BLaER1 treated with 17β-estradiol and CSF1 and Interleukin-3, amounts not matched to agents 10 nM and 100 nM (cell line): ENCODE data around the gene POU6F2.

Experiments
- H3K27ac ChIP-seq, 11 experiments: shearing (Covaris generic); formaldehyde crosslinking; 2 replicates each; pipeline ENCODE4 v1.8.1; 2022
- H3K27me3 ChIP-seq, 11 experiments: shearing (Covaris generic); formaldehyde crosslinking; 2 replicates each; pipeline ENCODE4 v1.8.1; 2022
- H3K36me3 ChIP-seq, 11 experiments: shearing (Covaris generic); formaldehyde crosslinking; 2 replicates each; pipeline ENCODE4 v1.8.1; 2022
- H3K4me1 ChIP-seq, 10 experiments: shearing (Covaris generic); formaldehyde crosslinking; 2 replicates each; pipeline ENCODE4 v1.8.1; 2022
- H3K4me2 ChIP-seq, 11 experiments: shearing (Covaris generic); formaldehyde crosslinking; 2 replicates each; pipeline ENCODE4 v1.8.1; 2022
- H3K4me3 ChIP-seq, 10 experiments: shearing (Covaris generic); formaldehyde crosslinking; 2 replicates each; pipeline ENCODE4 v1.8.1; 2022
- H3K9ac ChIP-seq, 11 experiments: shearing (Covaris generic); formaldehyde crosslinking; 2 replicates each; pipeline ENCODE4 v1.8.1; 2022
- H3K9me3 ChIP-seq, 11 experiments: shearing (Covaris generic); formaldehyde crosslinking; replicated peaks in 1 of 11; 2 replicates each; pipeline ENCODE4 v1.8.1; 2022
- H4K20me1 ChIP-seq, 11 experiments: shearing (Covaris generic); formaldehyde crosslinking; 2 replicates each; pipeline ENCODE4 v1.8.1; 2022
- Cebpa-rat ChIP-seq, 11 experiments: shearing (Covaris generic); IDR thresholded peaks; 2 replicates each; pipeline ENCODE4 v1.8.1; 2022

POU6F2 gene

DNA sequence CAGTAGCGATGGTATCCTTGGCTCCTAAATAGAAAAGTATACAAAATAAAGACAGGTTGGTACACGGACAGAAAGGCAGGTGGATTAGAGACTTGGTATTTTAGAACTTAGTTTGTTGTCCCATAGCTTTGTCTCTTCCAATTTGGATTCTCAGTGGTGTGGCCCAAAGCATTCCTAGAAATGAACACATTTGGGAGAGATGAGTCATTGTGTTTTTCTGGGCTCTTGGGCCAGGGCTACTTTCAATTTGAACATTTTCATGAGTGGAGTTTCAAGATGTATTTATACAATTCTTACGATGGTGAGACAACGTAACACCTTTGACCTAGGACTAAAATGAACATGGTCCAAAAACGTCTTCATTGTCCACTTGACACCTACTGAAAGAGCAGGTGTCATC, 363.4 kb downstream of the POU6F2 start:
- Histone ChIP-seq H3K4me1 (no peaks in the 10 kb centered on the region), H4K20me1 (no peaks in the 10 kb centered on the region), H3K4me3 (no peak overlapping the region), H3K9ac (no peak overlapping the region), H3K27me3 (no peaks in the 10 kb centered on the region), H3K27ac (no peak overlapping the region), H3K36me3 (no peaks in the 10 kb centered on the region), H3K9me3 (no peaks in the 10 kb centered on the region), H3K4me2 (no peak overlapping the region)
- no peak for TF ChIP-seq Cebpa-rat (IDR thresholded peaks at IDR 0.05)

DNA sequence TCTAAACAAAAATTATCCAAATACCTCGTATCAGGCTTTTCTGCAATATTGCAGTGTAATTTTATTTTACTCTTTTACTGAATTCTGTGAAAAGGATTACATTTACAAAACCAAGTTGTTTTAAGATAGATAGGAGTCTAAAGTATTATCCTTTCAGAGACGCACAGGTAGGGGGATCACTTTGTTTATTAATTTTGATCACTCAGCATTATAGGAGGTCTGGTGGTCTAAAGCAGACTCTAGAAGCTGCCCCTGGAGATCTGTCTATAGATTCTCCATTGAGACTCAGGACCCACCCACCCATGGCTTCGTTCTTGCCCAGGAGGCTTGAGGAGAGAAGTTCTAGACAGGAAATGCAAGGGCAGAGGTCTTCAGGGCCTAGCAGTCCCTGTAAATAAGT, 365.1 kb downstream of the POU6F2 start:
- no peak overlapping the region for H3K4me2 ChIP-seq
- no peak overlapping the region for H3K27ac ChIP-seq
- H3K9me3 ChIP-seq, result no peaks in the 10 kb centered on the region
- H3K27me3 ChIP-seq, result no peaks in the 10 kb centered on the region
- no peaks in the 10 kb centered on the region for H4K20me1 ChIP-seq
- no peak overlapping the region for H3K4me3 ChIP-seq
- H3K4me1 ChIP-seq, result no peaks in the 10 kb centered on the region
- no peaks in the 10 kb centered on the region for H3K36me3 ChIP-seq
- H3K9ac ChIP-seq, result no peak overlapping the region
- TF ChIP-seq Cebpa-rat (IDR thresholded peaks at IDR 0.05), result no peak

DNA sequence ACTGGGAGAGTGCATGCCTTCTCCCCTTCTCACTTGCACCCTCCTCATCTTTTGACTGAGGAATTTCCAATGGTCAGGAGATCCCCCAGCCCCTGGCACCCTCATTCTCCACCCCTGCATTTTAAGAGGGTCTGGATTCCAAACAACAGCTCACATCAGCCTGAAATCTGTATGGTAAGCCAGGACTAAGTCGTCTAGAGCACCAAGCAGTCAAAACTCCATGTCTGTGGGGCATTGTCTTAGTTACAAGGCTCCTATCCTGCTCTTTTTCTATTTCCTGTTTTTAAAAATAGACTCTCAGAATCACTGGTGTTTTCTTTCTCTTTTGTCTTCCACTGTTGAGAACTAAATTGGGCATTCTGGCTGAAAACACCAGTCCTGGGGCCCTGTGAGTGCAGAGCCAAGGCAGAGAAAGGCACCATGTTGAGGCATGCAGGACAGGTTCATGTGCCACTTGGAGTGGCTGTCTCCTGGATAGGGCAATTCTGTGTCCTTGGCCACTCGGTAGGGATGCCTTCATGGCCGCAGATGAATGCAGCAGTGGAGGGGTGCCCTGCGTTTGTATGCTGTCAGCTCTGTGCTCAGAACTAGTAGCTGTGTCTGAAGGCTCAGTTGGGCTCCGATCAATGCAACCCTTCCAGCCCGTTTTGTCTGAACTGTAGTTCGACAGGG, 371.9 kb downstream of the POU6F2 start:
- H3K4me2 ChIP-seq, result peak overlapping the region; percentile 47 to 71 (median 59)
- H3K27ac ChIP-seq, result peak overlapping the region in 3 of 11 experiments; percentile 6 to 31 (median 30); a peak in 3 of 22 replicates
- H3K36me3 ChIP-seq, result no peaks in the 10 kb centered on the region
- no peak overlapping the region for H3K4me3 ChIP-seq
- no peaks in the 10 kb centered on the region for H4K20me1 ChIP-seq
- H3K4me1 ChIP-seq, result peaks cover 8 to 12% (median 10%) of the 10 kb centered on the region in 10 experiments
- no peak for TF ChIP-seq Cebpa-rat (IDR thresholded peaks at IDR 0.05)
- no peaks in the 10 kb centered on the region for H3K27me3 ChIP-seq
- H3K9me3 ChIP-seq, result no peaks in the 10 kb centered on the region
- no peak overlapping the region for H3K9ac ChIP-seq

DNA sequence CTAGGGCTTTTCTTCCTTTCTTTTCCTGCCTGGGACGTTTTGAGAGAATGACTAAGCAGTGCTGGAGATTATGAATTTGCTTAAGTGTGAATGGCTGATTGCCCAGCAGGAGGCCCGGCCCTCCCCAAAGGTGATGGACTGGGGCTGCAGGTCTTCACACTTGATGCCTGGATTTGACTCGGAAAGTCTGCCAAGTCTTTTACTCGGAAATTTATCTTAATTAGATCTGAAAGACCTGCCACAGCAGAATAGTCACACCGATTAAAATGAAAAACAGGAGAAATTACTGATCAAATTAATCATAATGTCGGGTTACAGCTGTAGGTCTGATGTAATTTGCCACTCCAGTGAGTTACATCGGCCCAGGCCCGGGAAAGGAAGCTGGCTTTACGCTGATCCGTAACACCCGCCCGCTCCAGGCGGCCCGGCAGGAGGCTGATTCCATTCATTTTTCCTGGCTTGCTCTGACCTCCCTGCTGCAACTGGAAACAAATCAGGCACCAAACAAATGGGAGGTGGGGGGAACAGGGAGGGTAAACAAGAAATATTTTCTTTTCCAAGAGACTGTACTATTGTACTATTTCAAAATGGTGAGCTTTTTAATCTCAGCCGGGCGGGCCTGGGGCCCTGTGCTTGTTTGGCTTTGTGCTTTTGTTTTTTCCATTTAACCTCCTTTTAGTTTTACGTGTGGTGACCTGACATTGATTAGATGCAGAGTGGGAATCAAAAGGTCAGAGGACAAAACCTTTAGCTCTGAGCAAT, 376.1 kb downstream of the POU6F2 start:
- Histone ChIP-seq H3K27ac (no peak overlapping the region), H3K27me3 (no peaks in the 10 kb centered on the region), H3K36me3 (no peaks in the 10 kb centered on the region), H3K4me2 (no peak overlapping the region), H4K20me1 (no peaks in the 10 kb centered on the region), H3K9me3 (no peaks in the 10 kb centered on the region; a peak in 1 of 22 replicates), H3K4me3 (no peak overlapping the region), H3K9ac (no peak overlapping the region), H3K4me1 (peaks cover 11 to 21% (median 19%) of the 10 kb centered on the region in 10 experiments)
- no peak for TF ChIP-seq Cebpa-rat (IDR thresholded peaks at IDR 0.05)

DNA sequence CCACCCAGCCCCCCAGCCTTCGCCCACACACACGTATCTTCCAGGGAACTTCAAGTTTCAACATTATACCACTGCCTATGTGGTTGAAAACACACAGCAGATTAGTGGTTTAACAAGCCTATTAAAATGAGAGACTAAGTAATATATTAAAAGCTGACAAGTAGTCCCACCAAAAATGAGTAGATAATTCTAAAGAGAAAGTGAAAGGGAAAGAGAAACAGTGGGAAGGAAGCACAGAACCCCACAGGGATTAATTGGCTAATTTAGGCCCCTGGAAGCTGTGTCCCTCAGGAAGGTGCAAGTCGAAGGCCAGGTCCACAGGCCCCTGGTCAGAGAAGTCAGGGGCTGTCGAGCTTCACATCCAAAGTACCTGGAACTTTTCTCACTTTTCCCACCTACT, 378.0 kb downstream of the POU6F2 start:
- Histone ChIP-seq H3K36me3 (no peaks in the 10 kb centered on the region), H3K9ac (no peak overlapping the region), H3K9me3 (no peaks in the 10 kb centered on the region; a peak in 1 of 22 replicates), H3K4me3 (no peak overlapping the region), H3K27ac (peak overlapping the region in 8 of 11 experiments; percentile 14 to 61 (median 38); a peak in 12 of 22 replicates), H4K20me1 (no peaks in the 10 kb centered on the region), H3K27me3 (no peaks in the 10 kb centered on the region), H3K4me1 (peaks cover 0 to 11% (median 10%) of the 10 kb centered on the region in 10 experiments; a peak in 15 of 20 replicates), H3K4me2 (peak overlapping the region; percentile 30 to 71 (median 51); a peak in 21 of 22 replicates)
- TF ChIP-seq Cebpa-rat (IDR thresholded peaks at IDR 0.05), result no peak

DNA sequence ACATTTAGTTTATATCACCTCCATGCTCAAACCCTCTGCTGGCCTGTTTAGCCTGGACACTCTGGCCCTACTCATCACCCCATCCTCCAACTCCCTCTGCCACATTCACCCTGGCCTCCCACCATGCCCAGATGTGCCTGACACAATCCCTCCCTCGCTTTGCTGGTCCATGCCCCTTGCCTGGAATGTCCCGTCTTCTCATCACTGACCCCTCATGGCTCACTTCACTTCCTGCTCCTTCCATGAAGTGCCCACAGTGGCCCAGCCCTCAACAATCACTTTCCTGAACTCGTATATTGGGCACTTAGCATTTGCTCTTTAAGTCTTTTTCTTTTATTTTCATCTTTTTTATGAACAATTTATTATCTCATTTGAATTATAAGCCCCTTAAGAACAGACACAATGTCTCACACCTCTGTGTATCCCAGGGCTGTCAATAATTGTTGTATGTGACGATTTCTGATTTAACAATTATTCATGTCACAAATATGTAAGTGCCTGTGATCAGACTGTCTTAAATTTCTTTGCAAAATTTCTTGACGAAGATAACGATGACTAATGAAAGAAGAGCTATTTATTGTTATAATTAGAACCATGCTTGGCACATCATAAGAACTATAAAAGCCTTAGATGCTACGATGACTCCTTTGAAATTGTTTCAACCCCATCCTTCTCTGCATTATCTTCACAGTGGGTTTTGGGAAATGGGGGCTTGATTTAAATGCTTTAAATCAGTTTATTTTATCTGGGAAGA, 378.6 kb downstream of the POU6F2 start:
- no peak overlapping the region for H3K9ac ChIP-seq
- H3K4me3 ChIP-seq, result no peak overlapping the region
- H3K36me3 ChIP-seq, result no peaks in the 10 kb centered on the region
- no peak for TF ChIP-seq Cebpa-rat (IDR thresholded peaks at IDR 0.05)
- no peaks in the 10 kb centered on the region for H4K20me1 ChIP-seq
- peak overlapping the region in 10 of 11 experiments; percentile 30 to 71 (median 48); a peak in 17 of 22 replicates for H3K4me2 ChIP-seq
- no peaks in the 10 kb centered on the region for H3K27me3 ChIP-seq
- H3K27ac ChIP-seq, result peak overlapping the region in 8 of 11 experiments; percentile 14 to 61 (median 38); a peak in 10 of 22 replicates
- no peaks in the 10 kb centered on the region; a peak in 1 of 22 replicates for H3K9me3 ChIP-seq
- H3K4me1 ChIP-seq, result peaks cover 0 to 11% (median 10%) of the 10 kb centered on the region in 10 experiments; a peak in 15 of 20 replicates

DNA sequence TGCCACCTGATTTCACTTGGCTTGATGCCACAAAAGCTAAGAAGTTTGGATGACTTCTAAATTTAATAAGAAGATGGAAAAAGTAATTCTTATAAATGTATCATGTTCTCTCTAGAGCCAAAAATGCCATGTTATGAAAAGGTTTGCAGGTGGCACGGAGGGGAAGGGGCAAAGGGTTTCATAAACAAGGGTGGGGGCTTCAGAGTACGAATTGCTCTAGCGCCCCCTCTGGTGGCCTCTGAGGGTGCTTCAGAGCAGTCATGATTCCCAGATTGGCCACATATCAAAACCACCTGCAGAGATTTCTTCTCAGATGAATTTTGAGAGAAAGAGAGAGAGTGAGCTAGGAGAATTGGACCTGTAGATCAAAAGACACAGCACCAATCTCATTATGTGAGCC, 379.9 kb downstream of the POU6F2 start:
- H3K36me3 ChIP-seq, result no peaks in the 10 kb centered on the region
- H3K9me3 ChIP-seq, result no peaks in the 10 kb centered on the region; a peak in 1 of 22 replicates
- H3K9ac ChIP-seq, result no peak overlapping the region
- H3K4me1 ChIP-seq, result peaks cover 0 to 15% (median 10%) of the 10 kb centered on the region in 10 experiments; a peak in 15 of 20 replicates
- no peak overlapping the region for H3K4me3 ChIP-seq
- H4K20me1 ChIP-seq, result no peaks in the 10 kb centered on the region
- H3K27ac ChIP-seq, result no peak overlapping the region
- no peak overlapping the region for H3K4me2 ChIP-seq
- no peaks in the 10 kb centered on the region for H3K27me3 ChIP-seq
- no peak for TF ChIP-seq Cebpa-rat (IDR thresholded peaks at IDR 0.05)

DNA sequence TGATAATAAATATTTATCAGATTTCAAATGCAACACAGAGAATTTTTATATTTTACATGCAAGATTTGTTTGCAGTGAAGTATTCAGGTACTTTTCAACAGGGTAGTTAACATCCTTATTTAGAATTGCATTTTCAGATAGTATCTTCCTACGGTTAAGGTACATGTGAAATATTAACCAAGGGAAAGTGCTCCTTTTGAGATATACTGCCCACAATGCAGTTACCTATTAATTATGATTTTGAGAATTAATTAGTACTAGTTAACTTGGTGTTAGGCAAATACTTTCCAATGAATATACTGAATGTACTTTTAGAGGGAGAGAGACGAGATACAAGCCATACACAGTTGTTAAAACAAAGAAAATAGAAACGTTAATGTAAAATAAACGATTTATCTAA, 382.3 kb downstream of the POU6F2 start:
- H3K9ac ChIP-seq, result no peak overlapping the region
- H4K20me1 ChIP-seq, result no peaks in the 10 kb centered on the region
- no peaks in the 10 kb centered on the region for H3K27me3 ChIP-seq
- no peak for TF ChIP-seq Cebpa-rat (IDR thresholded peaks at IDR 0.05)
- no peak overlapping the region for H3K27ac ChIP-seq
- H3K9me3 ChIP-seq, result peaks cover 0 to 4% (median 0%) of the 10 kb centered on the region in 11 experiments; a peak in 1 of 22 replicates
- no peaks in the 10 kb centered on the region for H3K36me3 ChIP-seq
- no peak overlapping the region for H3K4me3 ChIP-seq
- no peak overlapping the region for H3K4me2 ChIP-seq
- peaks cover 0 to 26% (median 14%) of the 10 kb centered on the region in 10 experiments; a peak in 15 of 20 replicates for H3K4me1 ChIP-seq

DNA sequence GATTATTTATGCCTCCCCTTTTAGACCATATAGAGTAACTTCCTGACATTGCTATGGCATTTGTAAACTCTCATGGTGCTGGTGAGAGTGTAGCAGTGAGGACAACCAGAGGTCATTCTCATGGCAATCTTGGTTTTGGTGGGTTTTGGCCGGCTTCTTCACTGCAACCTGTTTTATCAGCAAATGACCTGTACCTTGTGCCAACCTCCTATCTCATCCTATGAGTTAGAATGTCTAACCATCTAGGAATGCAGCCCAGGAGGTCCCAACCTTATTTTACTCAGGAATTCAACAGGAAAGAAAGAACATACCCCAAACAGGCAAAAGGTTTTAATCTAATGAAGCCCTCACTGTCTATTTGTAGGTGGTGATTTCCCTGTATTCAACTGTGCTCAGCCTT, 383.1 kb downstream of the POU6F2 start:
- H3K27ac ChIP-seq, result no peak overlapping the region
- no peak overlapping the region for H3K4me2 ChIP-seq
- H3K36me3 ChIP-seq, result no peaks in the 10 kb centered on the region
- H3K9ac ChIP-seq, result no peak overlapping the region
- H3K4me1 ChIP-seq, result peaks cover 0 to 21% (median 8%) of the 10 kb centered on the region in 10 experiments; a peak in 15 of 20 replicates
- TF ChIP-seq Cebpa-rat (IDR thresholded peaks at IDR 0.05), result no peak
- 0 out of 22 replicates have a peak, but pooled peaks cover 0 to 4% (median 0%) of the 10 kb centered on the region in 11 experiments for H3K9me3 ChIP-seq
- H4K20me1 ChIP-seq, result no peaks in the 10 kb centered on the region
- no peak overlapping the region for H3K4me3 ChIP-seq
- H3K27me3 ChIP-seq, result no peaks in the 10 kb centered on the region
